ENCODE measurements around the gene SMAP1. TPM values are rescaled to one million over a fixed set of nuclear protein-coding genes. Genes with fewer than 3 reads are reported as not detected.

The SMAP1 gene
- total RNA-seq, 1 experiment from 2014 or later, result 3.5 TPM

DNA sequence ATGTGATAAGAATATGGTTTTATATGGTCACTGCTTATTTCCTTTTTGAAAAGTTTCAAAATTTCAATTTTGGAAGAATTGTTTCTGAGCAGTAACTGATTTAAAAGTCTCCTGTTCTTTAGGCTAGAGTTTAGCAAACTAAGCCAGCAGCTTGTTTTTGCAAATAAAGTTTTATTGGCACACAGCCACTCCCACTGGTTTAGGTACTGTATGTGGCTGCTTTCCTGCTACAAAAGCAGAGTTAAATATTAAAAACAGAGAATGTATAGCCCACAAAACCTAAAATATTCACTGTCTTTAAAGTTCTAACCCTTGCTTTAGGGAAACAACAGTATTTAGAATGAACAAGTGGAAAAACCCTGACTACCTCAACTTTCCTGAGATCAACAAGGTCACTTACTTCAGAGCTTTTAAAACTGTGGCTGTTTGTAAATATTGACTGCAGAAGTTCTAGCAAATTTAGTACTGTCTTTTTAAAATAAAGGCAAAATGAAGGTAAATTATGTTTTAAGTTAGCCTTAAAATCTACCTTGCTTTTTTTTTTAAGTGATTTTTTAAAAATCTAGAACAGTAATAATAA lies 185.1 kb downstream of the SMAP1 start:
- RAD21 ChIA-PET (ENCODE audit: low non-redundant PET in 1 of 2, low total read pairs in 2 of 2, uncharacterized antibody in 2 of 2, unreplicated experiment in 2 of 2), result no interaction called here
- ATAC-seq, result no peak
- H3K4me3 ChIP-seq (replicated peaks in 1 of 2; ENCODE audit: low read depth in 1 of 2, low read length in 2 of 2), result no peak overlapping the region
- CTCF ChIA-PET, result no interaction called here
- H3K79me2 ChIP-seq (ENCODE audit: insufficient read depth, low read length), result no peaks in the 10 kb centered on the region
- H4K20me1 ChIP-seq (ENCODE audit: insufficient read depth), result no peaks in the 10 kb centered on the region
- intact Hi-C loops (cut with micrococcal nuclease), result no loop called here
- no TSS peak for BruUV-seq (replicated peaks)
- no peaks in the 10 kb centered on the region for H3K9me2 ChIP-seq (ENCODE audit: insufficient read depth)
- no peaks in the 10 kb centered on the region for H3K36me3 ChIP-seq (ENCODE audit: control insufficient read depth in 1 of 2, insufficient read depth in 2 of 2, low read length in 2 of 2)
- H2AFZ ChIP-seq (ENCODE audit: low read depth, low read length, poor library complexity, severe bottlenecking), result no peak overlapping the region
- no peak for DNase-seq (ENCODE audit: low read depth, low spot score)
- no peak overlapping the region for H3K4me2 ChIP-seq (ENCODE audit: low read length)
- H3K4me1 ChIP-seq (ENCODE audit: control insufficient read depth in 1 of 2, insufficient read depth in 2 of 2, low read length in 2 of 2), result no peaks in the 10 kb centered on the region
- POLR2A ChIA-PET, result no interaction called here
- H3K27ac ChIP-seq (ENCODE audit: low read depth, low read length), result no peak overlapping the region
- H3K9ac ChIP-seq (ENCODE audit: low read length), result no peak overlapping the region
- no peaks in the 10 kb centered on the region for H3K27me3 ChIP-seq (ENCODE audit: insufficient read depth, low read length)
- H3K9me3 ChIP-seq (ENCODE audit: control insufficient read depth in 1 of 2, insufficient read depth in 1 of 2, low read depth in 1 of 2, low read length in 2 of 2), result no peaks in the 10 kb centered on the region
- TF ChIP-seq SIN3A (IDR thresholded peaks at IDR 0.05; ENCODE audit: low read depth) (no peak), CBX3 (IDR thresholded peaks at IDR 0.05; ENCODE audit: low read depth) (no peak), ELF1 (IDR thresholded peaks at IDR 0.05; ENCODE audit: borderline replicate concordance, low read depth) (no peak)

DNA sequence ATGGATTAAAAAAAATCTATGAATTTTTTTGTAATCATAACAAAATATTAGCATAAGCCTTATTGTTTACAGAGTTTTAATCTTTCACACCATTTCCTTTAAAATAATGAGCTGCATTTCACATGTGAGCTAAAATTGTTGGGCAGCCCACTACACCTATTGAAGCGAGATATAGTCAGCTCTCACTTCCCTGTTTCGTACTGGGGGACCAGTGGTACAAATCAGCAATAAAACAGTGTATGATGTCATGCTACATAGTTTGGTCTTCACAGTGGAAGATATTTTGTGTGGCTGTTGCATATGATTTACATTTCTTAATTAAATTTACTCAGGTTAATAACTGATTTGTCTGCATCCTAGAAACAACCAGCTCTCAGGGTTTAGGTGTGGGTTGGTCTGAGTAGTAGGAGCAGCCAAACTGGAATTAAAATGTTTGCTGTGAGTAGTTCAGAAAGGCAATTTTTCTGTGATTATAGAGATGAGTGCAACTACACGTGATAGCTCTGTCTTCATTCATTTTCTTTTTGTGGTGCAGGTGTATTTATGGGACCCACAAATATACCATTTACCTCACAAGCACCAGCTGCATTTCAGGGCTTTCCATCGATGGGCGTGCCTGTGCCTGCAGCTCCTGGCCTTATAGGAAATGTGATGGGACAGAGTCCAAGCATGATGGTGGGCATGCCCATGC lies 189.8 kb downstream of the SMAP1 start:
- Histone ChIP-seq H3K4me3 (replicated peaks in 1 of 2; ENCODE audit: low read depth in 1 of 2, low read length in 2 of 2) (no peak overlapping the region), H3K9me3 (ENCODE audit: control insufficient read depth in 1 of 2, insufficient read depth in 1 of 2, low read depth in 1 of 2, low read length in 2 of 2) (no peaks in the 10 kb centered on the region), H3K27ac (ENCODE audit: low read depth, low read length) (no peak overlapping the region), H2AFZ (ENCODE audit: low read depth, low read length, poor library complexity, severe bottlenecking) (no peak overlapping the region), H3K9ac (ENCODE audit: low read length) (no peak overlapping the region), H3K36me3 (ENCODE audit: control insufficient read depth in 1 of 2, insufficient read depth in 2 of 2, low read length in 2 of 2) (no peaks in the 10 kb centered on the region), H4K20me1 (ENCODE audit: insufficient read depth) (no peaks in the 10 kb centered on the region), H3K4me2 (ENCODE audit: low read length) (no peak overlapping the region), H3K9me2 (ENCODE audit: insufficient read depth) (no peaks in the 10 kb centered on the region), H3K79me2 (ENCODE audit: insufficient read depth, low read length) (no peaks in the 10 kb centered on the region), H3K27me3 (ENCODE audit: insufficient read depth, low read length) (no peaks in the 10 kb centered on the region), H3K4me1 (ENCODE audit: control insufficient read depth in 1 of 2, insufficient read depth in 2 of 2, low read length in 2 of 2) (no peaks in the 10 kb centered on the region)
- ATAC-seq, result no peak
- CTCF ChIA-PET, result no interaction called here
- intact Hi-C loops (cut with micrococcal nuclease), result no loop called here
- no TSS peak for BruUV-seq (replicated peaks)
- no peak for TF ChIP-seq YY1 (IDR thresholded peaks at IDR 0.05; ENCODE audit: extremely low read depth, insufficient replicate concordance, low read depth, low read length)
- TF ChIP-seq FOSL1 (IDR thresholded peaks at IDR 0.05; ENCODE audit: low read depth), result no peak
- TF ChIP-seq RAD21 (IDR thresholded peaks at IDR 0.05; ENCODE audit: low read depth), result no peak
- TF ChIP-seq, protein P1, sequence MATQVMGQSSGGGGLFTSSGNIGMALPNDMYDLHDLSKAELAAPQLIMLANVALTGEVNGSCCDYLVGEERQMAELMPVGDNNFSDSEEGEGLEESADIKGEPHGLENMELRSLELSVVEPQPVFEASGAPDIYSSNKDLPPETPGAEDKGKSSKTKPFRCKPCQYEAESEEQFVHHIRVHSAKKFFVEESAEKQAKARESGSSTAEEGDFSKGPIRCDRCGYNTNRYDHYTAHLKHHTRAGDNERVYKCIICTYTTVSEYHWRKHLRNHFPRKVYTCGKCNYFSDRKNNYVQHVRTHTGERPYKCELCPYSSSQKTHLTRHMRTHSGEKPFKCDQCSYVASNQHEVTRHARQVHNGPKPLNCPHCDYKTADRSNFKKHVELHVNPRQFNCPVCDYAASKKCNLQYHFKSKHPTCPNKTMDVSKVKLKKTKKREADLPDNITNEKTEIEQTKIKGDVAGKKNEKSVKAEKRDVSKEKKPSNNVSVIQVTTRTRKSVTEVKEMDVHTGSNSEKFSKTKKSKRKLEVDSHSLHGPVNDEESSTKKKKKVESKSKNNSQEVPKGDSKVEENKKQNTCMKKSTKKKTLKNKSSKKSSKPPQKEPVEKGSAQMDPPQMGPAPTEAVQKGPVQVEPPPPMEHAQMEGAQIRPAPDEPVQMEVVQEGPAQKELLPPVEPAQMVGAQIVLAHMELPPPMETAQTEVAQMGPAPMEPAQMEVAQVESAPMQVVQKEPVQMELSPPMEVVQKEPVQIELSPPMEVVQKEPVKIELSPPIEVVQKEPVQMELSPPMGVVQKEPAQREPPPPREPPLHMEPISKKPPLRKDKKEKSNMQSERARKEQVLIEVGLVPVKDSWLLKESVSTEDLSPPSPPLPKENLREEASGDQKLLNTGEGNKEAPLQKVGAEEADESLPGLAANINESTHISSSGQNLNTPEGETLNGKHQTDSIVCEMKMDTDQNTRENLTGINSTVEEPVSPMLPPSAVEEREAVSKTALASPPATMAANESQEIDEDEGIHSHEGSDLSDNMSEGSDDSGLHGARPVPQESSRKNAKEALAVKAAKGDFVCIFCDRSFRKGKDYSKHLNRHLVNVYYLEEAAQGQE (IDR thresholded peaks at IDR 0.05; ENCODE audit: low read depth), result no peak
- TF ChIP-seq EZH2phosphoT487 (IDR thresholded peaks at IDR 0.05; ENCODE audit: borderline replicate concordance), result no peak
- TF ChIP-seq, protein P2, sequence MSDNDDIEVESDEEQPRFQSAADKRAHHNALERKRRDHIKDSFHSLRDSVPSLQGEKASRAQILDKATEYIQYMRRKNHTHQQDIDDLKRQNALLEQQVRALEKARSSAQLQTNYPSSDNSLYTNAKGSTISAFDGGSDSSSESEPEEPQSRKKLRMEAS (IDR thresholded peaks at IDR 0.05), result no peak
- TF ChIP-seq SIN3A (IDR thresholded peaks at IDR 0.05; ENCODE audit: low read depth), result no peak
- TF ChIP-seq JUND (IDR thresholded peaks at IDR 0.05), result no peak
- no peak for TF ChIP-seq ELF1 (IDR thresholded peaks at IDR 0.05; ENCODE audit: borderline replicate concordance, low read depth)
- TF ChIP-seq, protein P3, sequence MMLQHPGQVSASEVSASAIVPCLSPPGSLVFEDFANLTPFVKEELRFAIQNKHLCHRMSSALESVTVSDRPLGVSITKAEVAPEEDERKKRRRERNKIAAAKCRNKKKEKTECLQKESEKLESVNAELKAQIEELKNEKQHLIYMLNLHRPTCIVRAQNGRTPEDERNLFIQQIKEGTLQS (IDR thresholded peaks at IDR 0.05), result no peak
- RAD21 ChIA-PET (ENCODE audit: low non-redundant PET in 1 of 2, low total read pairs in 2 of 2, uncharacterized antibody in 2 of 2, unreplicated experiment in 2 of 2), result no interaction called here
- DNase-seq (ENCODE audit: low read depth, low spot score), result no peak
- POLR2A ChIA-PET, result no interaction called here
